HG02571 (cell line): ENCODE data around the gene RAB3C.

Experiments used
- ATAC-seq: cut with Tn5 transposase; IDR thresholded peaks from one replicate; pipeline ENCODE4 v1.9.1; 2021; ENCODE audit warnings: mild to moderate bottlenecking, moderate library complexity; ENCODE audit not compliant: unreplicated experiment

Gene RAB3C

GRCh38 chr5:58718269-58718978 lies 135.5 kb downstream of the RAB3C start:
- no peak for ATAC-seq

GRCh38 chr5:58722160-58722559 lies 139.3 kb downstream of the RAB3C start:
- no peak for ATAC-seq

GRCh38 chr5:58724992-58725391 lies 142.1 kb downstream of the RAB3C start:
- no peak for ATAC-seq

- no peak for ATAC-seq
These were observed 148.8 kb downstream of the RAB3C start for GRCh38 chr5:58731641-58732040.

- no peak for ATAC-seq
These were observed 152.8 kb downstream of the RAB3C start for GRCh38 chr5:58735637-58736036.

- ATAC-seq, result no peak
These were observed 153.3 kb downstream of the RAB3C start for GRCh38 chr5:58736214-58736613.

GRCh38 chr5:58737671-58738070 lies 154.8 kb downstream of the RAB3C start:
- no peak for ATAC-seq

GRCh38 chr5:58738336-58738735 lies 155.5 kb downstream of the RAB3C start:
- no peak for ATAC-seq

- ATAC-seq, result no peak
These were observed 156.2 kb downstream of the RAB3C start for GRCh38 chr5:58739051-58739450.

GRCh38 chr5:58740956-58741355 lies 158.1 kb downstream of the RAB3C start:
- ATAC-seq, result no peak

- no peak for ATAC-seq
These were observed 162.5 kb downstream of the RAB3C start for GRCh38 chr5:58745350-58745749.

GRCh38 chr5:58746321-58746720 lies 163.4 kb downstream of the RAB3C start:
- ATAC-seq, result no peak

GRCh38 chr5:58750036-58750435 lies 167.2 kb downstream of the RAB3C start:
- ATAC-seq, result no peak

GRCh38 chr5:58751222-58751837 lies 168.5 kb downstream of the RAB3C start:
- ATAC-seq, result no peak

- no peak for ATAC-seq
These were observed 169.2 kb downstream of the RAB3C start for GRCh38 chr5:58752104-58752503.

GRCh38 chr5:58753446-58753845 lies 170.6 kb downstream of the RAB3C start:
- no peak for ATAC-seq

- ATAC-seq, result no peak
These were observed 171.4 kb downstream of the RAB3C start for GRCh38 chr5:58754250-58754649.

- no peak for ATAC-seq
These were observed 172.5 kb downstream of the RAB3C start for GRCh38 chr5:58755397-58755796.

- ATAC-seq, result peak; percentile 81
These were observed 176.9 kb downstream of the RAB3C start for GRCh38 chr5:58759745-58760144.

GRCh38 chr5:58760222-58760621 lies 177.3 kb downstream of the RAB3C start:
- no peak for ATAC-seq

- ATAC-seq, result no peak
These were observed 178.5 kb downstream of the RAB3C start for GRCh38 chr5:58761407-58761806.

- ATAC-seq, result no peak
These were observed 180.5 kb downstream of the RAB3C start for GRCh38 chr5:58763390-58763789.

GRCh38 chr5:58764199-58764598 lies 181.3 kb downstream of the RAB3C start:
- no peak for ATAC-seq
